Fibroblast of peridontal ligament (primary cell): ENCODE data around the gene ZFAND2B.

Experiments used
- DNase-seq: peaks from one replicate; pipeline ENCODE4 v3.0.0-alpha.2; 2010; ENCODE audit errors: extremely low read depth

ZFAND2B gene

GRCh38 chr2:219220652-219221402 is 14.2 kb downstream of the ZFAND2B start:
- DNase-seq: no peak

- no peak for DNase-seq
These were observed 15.5 kb downstream of the ZFAND2B start for GRCh38 chr2:219221957-219222518.

GRCh38 chr2:219223831-219224610 is 17.4 kb downstream of the ZFAND2B start:
- no peak for DNase-seq

- DNase-seq: no peak
These were observed 18.8 kb downstream of the ZFAND2B start for GRCh38 chr2:219225350-219225749.

- DNase-seq: no peak
These were observed 21.7 kb downstream of the ZFAND2B start for GRCh38 chr2:219228041-219228910.

GRCh38 chr2:219228911-219229304 is 22.3 kb downstream of the ZFAND2B start:
- DNase-seq: no peak

- peak; percentile 97 for DNase-seq
These were observed 22.9 kb downstream of the ZFAND2B start, which contains the start of the genes ANKZF1 and ATG9A for GRCh38 chr2:219229305-219230058. TSS of gene ANKZF1 (plus strand) at chr2:219229806. CDS start at chr2:219230258, 452 bp downstream. TSS of gene ATG9A (minus strand) at chr2:219229636. CDS start at chr2:219228024, 1,612 bp downstream.

GRCh38 chr2:219230059-219230540 is 23.5 kb downstream of the ZFAND2B start:
- DNase-seq: no peak

- no peak for DNase-seq
These were observed 27.7 kb downstream of the ZFAND2B start for GRCh38 chr2:219234331-219234730.

GRCh38 chr2:219243291-219243761 is 36.7 kb downstream of the ZFAND2B start:
- DNase-seq: no peak

GRCh38 chr2:219244789-219245147 is 38.2 kb downstream of the ZFAND2B start:
- DNase-seq: no peak

GRCh38 chr2:219245148-219245898 is 38.7 kb downstream of the ZFAND2B start, which contains the start of the genes GLB1L and STK16:
TSS of gene GLB1L (minus strand) at chr2:219245444. CDS start at chr2:219243573, 1,871 bp downstream.
TSS of gene STK16 (plus strand) at chr2:219245479. CDS start at chr2:219246000, 521 bp downstream.
- DNase-seq: peak; percentile 93

GRCh38 chr2:219245899-219246230 is 39.3 kb downstream of the ZFAND2B start:
- DNase-seq: no peak

GRCh38 chr2:219246559-219246958 is 40.0 kb downstream of the ZFAND2B start:
- no peak for DNase-seq

- no peak for DNase-seq
These were observed 41.4 kb downstream of the ZFAND2B start for GRCh38 chr2:219247678-219248642.

GRCh38 chr2:219248845-219249202 is 42.2 kb downstream of the ZFAND2B start:
- no peak for DNase-seq

GRCh38 chr2:219249203-219249980 is 42.8 kb downstream of the ZFAND2B start:
- peak; percentile 81 for DNase-seq
